Nephron (organoid): ENCODE data around the gene TUBGCP2.

Experiments
- H3K27ac Mint-ChIP-seq, 3 experiments: 2 replicates each; pipeline ENCODE4 v1.8.0; 2020; ENCODE audit warnings: mixed read lengths in 3 of 3, mild to moderate bottlenecking in 2 of 3, moderate library complexity in 1 of 3
- H3K27me3 Mint-ChIP-seq: 2 replicates; pipeline ENCODE4 v1.8.0; 2021; ENCODE audit warnings: low read depth, mild to moderate bottlenecking, moderate library complexity, mixed read lengths
- H3K36me3 Mint-ChIP-seq: 2 replicates; pipeline ENCODE4 v1.8.0; 2020; ENCODE audit warnings: low read depth, mixed read lengths
- H3K4me1 Mint-ChIP-seq: 2 replicates; pipeline ENCODE4 v1.8.0; 2020; ENCODE audit warnings: mixed read lengths
- H3K4me3 Mint-ChIP-seq, 3 experiments: 2 replicates each; pipeline ENCODE4 v1.8.0; 2020; ENCODE audit warnings: mild to moderate bottlenecking in 3 of 3, mixed read lengths in 3 of 3, moderate library complexity in 2 of 3
- H3K9me3 Mint-ChIP-seq: 2 replicates; pipeline ENCODE4 v1.8.0; 2020; ENCODE audit warnings: mixed read lengths
- CTCF ChIP-seq, 3 experiments: fragments of 200-600 bp; sonication (generic); IDR thresholded peaks; one replicate each; pipeline ENCODE4 v1.5.0; 2021; ENCODE audit warnings: antibody characterized with exemption in 3 of 3; ENCODE audit not compliant: unreplicated experiment in 3 of 3

TUBGCP2 gene

DNA sequence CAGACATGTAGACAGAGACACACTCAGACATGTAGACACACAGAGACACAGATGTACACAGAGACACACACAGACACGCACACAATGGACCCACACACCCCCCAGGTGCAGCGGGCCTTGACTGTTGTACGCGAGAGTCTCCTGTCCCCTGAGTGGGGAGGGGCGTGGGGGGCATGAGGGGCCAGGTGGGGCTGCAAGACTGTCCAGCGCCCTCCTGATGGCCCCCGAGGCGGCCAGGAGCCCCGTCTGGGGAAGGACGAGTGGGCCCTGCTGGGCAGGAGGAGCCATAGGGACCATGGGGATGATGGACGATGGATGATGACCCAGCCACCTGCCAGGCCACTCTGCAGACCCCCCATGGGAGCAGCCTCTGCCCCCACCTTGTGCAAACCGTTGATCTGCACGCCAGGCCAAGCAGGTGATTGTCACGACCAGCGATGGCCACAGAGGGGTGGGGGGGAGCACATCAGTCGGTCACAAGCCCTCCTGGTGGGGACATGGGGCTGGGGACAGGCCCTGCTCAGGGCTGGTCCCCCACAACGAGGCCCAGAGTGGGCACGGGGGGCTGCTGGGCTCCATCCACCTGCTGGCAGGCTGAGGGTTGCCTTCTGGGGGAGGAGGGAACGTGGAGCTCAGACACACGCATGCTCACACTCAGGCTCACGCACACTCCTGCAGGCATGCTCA is 59.4 kb downstream of the TUBGCP2 start:
- no peaks in the 10 kb centered on the region for H3K9me3 Mint-ChIP-seq
- no peak overlapping the region for H3K27ac Mint-ChIP-seq
- H3K4me1 Mint-ChIP-seq = peaks cover 5% of the 10 kb centered on the region
- no peak for TF ChIP-seq CTCF (IDR thresholded peaks at IDR 0.05; ENCODE audit: unreplicated experiment in 3 of 3)
- peak overlapping the region in 1 of 3 experiments; percentile 46 for H3K4me3 Mint-ChIP-seq
- H3K27me3 Mint-ChIP-seq = peaks cover 23% of the 10 kb centered on the region
- no peaks in the 10 kb centered on the region for H3K36me3 Mint-ChIP-seq

- Mint-ChIP-seq H3K4me3 (no peak overlapping the region), H3K9me3 (no peaks in the 10 kb centered on the region), H3K4me1 (peaks cover 5% of the 10 kb centered on the region)
These were observed 60.3 kb downstream of the TUBGCP2 start for GRCh38 chr10:133248334-133248715.

GRCh38 chr10:133247681-133248333 is 60.9 kb downstream of the TUBGCP2 start:
- H3K36me3 Mint-ChIP-seq = no peaks in the 10 kb centered on the region
- no peak for TF ChIP-seq CTCF (IDR thresholded peaks at IDR 0.05; ENCODE audit: unreplicated experiment in 3 of 3)
- H3K4me3 Mint-ChIP-seq = no peak overlapping the region
- no peaks in the 10 kb centered on the region for H3K9me3 Mint-ChIP-seq
- H3K27ac Mint-ChIP-seq = no peak overlapping the region
- H3K4me1 Mint-ChIP-seq = peaks cover 9% of the 10 kb centered on the region
- H3K27me3 Mint-ChIP-seq = peaks cover 34% of the 10 kb centered on the region

More at GRCh38 chr10:133248334-133248715, 60.3 kb downstream of the TUBGCP2 start:
- Mint-ChIP-seq H3K27me3 (peaks cover 29% of the 10 kb centered on the region), H3K36me3 (no peaks in the 10 kb centered on the region), H3K27ac (no peak overlapping the region)
- TF ChIP-seq CTCF (IDR thresholded peaks at IDR 0.05; ENCODE audit: unreplicated experiment in 3 of 3) = no peak

GRCh38 chr10:133246236-133246626 is 62.4 kb downstream of the TUBGCP2 start:
- no peaks in the 10 kb centered on the region for H3K9me3 Mint-ChIP-seq
- H3K27me3 Mint-ChIP-seq = peaks cover 49% of the 10 kb centered on the region
- TF ChIP-seq CTCF (IDR thresholded peaks at IDR 0.05; ENCODE audit: unreplicated experiment in 3 of 3) = no peak
- H3K36me3 Mint-ChIP-seq = no peaks in the 10 kb centered on the region
- no peak overlapping the region for H3K27ac Mint-ChIP-seq
- H3K4me1 Mint-ChIP-seq = peaks cover 9% of the 10 kb centered on the region
- no peak overlapping the region for H3K4me3 Mint-ChIP-seq

DNA sequence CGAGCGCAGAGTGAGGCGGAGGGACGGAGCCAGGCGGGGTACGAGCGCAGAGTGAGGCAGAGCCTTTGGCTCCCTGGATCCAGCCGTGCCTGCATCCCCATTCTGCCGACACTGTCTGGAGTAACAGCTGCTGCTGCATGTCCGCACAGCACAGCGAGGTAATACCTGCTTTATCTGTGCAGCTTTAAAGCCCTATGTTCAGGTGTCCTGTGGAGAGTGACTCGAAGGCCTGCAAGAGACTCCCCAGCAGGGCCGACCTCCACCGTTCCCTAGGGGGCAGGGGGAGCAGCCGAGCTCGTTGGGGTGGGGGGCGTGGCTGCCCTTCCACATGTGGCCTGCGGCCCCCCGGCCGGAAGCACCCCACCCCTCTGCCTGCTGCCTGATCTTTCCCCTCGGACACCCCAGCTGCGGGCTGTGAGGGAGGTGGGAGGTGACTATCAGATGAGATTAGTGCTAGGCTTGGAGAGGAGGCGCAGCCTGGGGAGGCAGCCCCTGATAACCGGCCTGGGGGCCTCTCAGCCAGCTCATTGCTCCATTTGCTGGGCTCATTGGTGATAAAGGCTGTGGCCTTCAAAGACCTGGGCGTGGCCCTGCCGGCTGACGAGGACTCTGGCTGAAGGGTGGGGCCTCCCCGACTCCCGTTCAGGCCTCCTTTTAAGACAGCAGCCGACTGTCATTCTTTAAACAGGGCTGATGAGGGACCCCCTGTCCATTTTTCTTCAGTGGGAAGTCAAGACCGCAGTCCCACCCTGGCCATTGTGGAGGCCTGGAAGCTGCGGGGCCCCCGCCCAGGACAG is 63.0 kb downstream of the TUBGCP2 start:
- Mint-ChIP-seq H3K9me3 (no peaks in the 10 kb centered on the region), H3K4me3 (no peak overlapping the region), H3K27ac (no peak overlapping the region), H3K36me3 (no peaks in the 10 kb centered on the region), H3K27me3 (peaks cover 55% of the 10 kb centered on the region), H3K4me1 (peaks cover 9% of the 10 kb centered on the region)
- TF ChIP-seq CTCF (IDR thresholded peaks at IDR 0.05; ENCODE audit: unreplicated experiment in 3 of 3) = no peak
